Putamen (tissue), 1 donor: ENCODE measurements around the gene PCGF6.
"Not testable (repeated sequence)": the region's sequence is repeated elsewhere in the genome, so short reads cannot be mapped to it uniquely, and the experiment has no call there.

Experiments
- DNase-seq: peaks from one replicate; pipeline ENCODE4 v3.0.0-alpha.2; 2016; ENCODE audit warnings: low spot score

The PCGF6 gene

DNA sequence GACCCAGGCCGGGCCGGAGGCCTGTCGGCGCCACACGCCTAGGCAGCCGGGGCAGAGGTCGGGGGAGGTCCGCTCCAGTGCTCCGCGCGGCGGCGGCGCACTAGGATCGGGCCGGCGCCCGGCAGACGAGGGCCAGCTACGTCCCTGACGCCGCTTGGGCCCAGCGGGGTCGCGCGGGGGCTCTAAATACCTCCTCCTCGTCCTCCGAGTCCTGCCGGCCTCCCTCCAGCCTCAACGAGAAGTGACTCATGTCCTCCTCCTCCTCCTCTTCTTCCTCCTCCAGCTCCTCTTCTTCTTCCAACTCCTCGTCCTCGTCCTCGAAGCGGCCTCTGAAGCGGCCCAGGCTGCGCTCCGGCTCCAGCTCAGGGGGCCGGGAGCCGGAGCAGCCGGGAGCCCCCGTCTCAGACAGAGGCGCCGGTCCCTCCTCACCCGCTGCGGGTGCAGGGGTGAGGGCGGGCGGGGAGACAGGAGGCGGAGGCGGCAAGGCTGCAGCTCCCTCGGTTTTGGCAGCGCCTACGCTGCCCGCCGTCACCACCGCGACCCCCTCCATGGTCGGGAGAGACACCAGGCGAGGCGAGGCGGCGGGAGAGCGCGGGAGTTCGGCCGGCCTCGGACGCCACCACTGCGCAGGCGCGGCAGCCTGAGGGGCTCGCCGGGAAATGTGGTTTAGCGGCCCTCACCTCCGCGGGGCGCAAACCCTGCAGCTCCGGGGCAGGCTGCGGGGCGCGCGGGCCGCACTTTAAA is at the start of gene PCGF6:
TSS of gene PCGF6 (minus strand) at position 624 of the 744 bp plus-strand sequence. CDS start at position 550, 74 bp downstream.
- peak; percentile 83 for DNase-seq

GRCh38 chr10:103397191-103397825 is 46.4 kb upstream of the PCGF6 start:
- DNase-seq: no peak

DNA sequence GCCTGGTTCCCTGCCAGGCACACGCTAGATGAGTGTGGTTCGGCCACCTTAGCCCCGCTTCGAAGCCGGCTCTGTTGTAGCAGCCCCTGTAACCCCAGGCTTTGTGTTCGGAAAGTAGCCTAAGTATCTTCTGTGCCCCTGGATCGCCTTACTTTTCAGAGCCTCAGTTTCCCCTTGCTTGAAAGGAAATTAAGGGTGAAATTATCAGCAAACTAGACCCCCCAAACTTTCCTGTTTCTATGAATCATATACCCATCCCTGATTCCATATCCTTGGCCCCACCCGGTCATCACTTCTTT is 45.8 kb upstream of the PCGF6 start:
- DNase-seq: no peak

DNA sequence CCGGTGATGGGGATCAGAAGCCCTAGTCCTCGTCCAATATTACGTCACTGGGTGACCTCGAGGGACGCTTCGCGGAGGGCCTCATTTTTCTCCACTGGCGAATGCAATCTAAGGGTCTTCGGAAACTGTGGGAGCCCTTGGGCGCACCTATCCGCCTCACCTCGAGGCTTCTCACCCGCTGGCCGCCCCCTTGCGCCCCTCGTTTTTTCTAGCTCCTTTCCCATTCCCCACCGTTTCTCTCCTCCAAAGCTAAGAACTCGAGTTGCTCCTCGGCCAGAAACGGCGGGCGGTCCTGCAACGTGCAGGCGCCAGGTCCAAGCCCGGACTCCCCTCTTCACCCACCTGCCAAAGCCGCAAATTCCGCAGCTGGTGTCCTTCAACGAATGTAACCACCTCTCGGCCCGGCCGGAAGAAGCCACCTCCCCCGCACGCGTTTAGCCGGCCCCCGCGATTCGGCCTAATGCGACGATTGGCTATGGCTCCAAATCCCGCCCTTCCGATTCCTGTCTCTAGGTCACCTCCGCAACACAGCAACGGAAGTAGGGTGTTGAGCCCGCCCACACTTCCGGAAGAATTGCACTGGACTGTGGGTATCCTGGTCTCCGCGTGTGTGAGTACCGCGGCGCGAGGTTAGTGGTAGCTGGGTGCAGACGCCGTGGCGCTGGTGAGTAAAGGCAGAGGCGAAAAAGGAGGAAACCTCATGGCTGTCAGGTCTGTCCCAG is 45.3 kb upstream of the PCGF6 start, which contains the start of the genes ATP5MK and PDCD11:
TSS of gene ATP5MK (minus strand) at position 409 of the 722 bp plus-strand sequence. CDS start 4,018 bp downstream, outside the sequence.
TSS of gene PDCD11 (plus strand) at position 560 of the 722 bp plus-strand sequence. CDS start 1,801 bp downstream, outside the sequence.
- peak; percentile 98 for DNase-seq

- peak; percentile 4 for DNase-seq
Measured at GRCh38 chr10:103395754-103396066, 44.8 kb upstream of the PCGF6 start.

DNA sequence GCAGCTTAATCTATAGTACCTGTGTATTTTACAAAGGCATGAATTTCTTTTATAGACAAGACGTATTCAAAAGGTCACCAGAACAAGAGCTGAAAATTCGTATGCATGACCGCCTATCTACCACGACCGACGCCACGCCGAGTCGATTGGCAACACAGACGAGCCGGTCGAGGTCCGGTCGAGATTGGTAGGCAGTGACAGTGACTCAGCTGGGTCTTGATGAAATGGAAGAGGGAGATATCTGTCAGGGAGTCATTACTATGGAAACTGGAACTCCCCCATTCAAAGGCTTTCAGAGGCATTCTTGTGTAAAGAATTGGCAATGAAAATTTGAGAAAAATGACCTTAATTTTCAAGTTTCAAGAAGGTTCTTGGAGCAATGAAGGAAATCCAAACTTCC is 43.2 kb upstream of the PCGF6 start:
- DNase-seq: no peak

DNA sequence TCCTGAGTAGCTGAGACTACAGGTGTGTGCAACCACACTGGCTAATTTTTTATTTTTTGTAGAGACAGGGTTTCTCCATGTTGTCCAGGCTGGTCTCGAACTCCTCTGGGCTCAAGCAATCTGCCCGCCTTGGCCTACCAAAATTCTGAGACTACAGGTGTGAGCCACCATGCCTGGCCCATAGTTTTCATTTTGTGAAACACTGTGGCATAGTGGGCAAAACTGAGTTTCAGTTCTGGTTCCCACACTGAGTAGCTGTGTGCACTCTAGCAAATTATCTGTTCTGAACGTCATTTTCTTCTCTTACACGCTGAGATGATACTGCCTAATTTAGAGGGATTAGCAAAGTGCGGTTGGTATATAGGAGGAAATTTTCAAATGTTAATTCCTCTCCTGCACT is 31.8 kb upstream of the PCGF6 start:
- no peak for DNase-seq

DNA sequence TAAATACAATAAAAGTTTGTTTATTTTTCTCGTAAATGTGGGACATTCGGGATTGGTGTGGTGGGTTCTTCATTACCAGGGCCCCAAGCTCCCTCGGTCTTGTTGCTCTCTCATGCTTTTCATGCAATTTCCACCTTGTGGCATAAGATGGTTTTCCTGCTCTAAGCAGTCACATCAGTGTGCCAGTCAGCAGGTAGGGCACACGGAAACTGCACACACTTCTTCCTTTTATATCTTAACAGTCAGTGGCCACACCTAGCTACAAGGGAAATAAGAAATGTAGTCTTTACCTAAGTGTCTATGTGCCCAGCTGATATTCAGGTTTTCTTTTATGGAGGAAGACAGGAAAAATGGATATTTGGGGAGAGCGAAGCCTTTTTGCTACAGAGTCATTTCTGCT is 23.3 kb upstream of the PCGF6 start:
- no peak for DNase-seq

DNA sequence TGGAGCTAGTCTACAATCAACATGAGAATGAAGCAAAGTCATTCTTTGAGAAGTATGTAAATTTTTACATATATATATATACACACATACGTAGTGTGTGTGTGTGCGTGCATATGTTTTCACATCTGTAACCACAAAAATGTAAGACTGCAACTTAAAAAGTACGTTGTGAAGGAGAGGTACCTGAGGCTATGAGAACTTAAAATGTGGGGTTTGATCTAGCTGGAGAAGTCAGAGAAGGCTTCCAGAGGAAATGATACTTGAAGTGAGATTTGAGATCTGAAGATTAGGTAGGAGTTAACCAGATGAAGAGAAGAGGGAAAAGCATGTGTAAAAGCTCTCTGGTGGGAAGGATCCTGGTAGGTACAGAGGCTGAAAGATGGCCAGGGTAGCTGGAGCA is 22.6 kb upstream of the PCGF6 start:
- no peak for DNase-seq

- peak; percentile 95 for DNase-seq
Measured at GRCh38 chr10:103367782-103368518, 17.0 kb upstream of the PCGF6 start, which contains the start of gene TAF5. TSS of gene TAF5 (plus strand) at chr10:103367976. CDS start at chr10:103367990, 14 bp downstream.

DNA sequence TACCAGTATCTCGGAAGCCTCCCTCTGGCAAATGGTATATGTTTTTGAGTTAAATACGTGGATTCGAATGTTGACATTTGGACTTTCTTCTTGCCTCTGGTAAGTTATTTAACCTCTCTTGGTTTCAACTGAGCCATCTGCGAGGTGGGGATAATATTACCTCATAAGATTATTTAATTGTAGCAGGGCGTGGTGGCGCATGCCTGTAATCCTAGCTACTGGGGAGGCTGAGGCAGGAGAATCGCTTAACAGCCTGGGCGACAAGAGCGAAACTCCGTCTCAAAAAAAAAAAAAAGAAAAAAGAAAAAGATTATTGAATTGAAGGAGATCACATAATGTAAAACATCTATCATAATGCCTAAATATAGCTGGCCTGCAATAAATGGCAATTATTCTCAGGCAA is 16.4 kb upstream of the PCGF6 start:
- DNase-seq: peak; percentile 10

- DNase-seq: not testable (repeated sequence)
Measured at GRCh38 chr10:103360791-103361190, 9.9 kb upstream of the PCGF6 start.

DNA sequence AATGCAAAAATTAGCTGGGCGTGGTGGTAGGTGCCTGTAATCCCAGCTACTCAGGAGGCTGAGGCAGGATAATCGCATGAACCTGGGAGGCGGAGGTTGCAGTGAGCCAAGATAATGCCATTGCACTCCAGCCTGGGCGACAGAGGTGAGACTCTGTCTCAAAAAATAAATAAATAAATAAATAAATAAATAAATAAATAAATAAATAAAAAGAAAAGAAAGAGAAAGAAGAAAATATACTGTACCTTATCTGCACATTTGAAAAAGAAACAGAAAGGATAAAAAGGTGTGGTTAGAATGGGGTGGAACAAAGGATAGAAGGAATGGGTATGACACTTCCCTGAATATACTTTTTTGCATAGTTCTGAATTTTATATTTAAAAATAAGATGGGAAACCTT is 8.6 kb upstream of the PCGF6 start:
- not testable (repeated sequence) for DNase-seq

GRCh38 chr10:103355906-103356599 is 5.1 kb upstream of the PCGF6 start:
- no peak for DNase-seq

- not testable (repeated sequence) for DNase-seq
Measured at GRCh38 chr10:103354567-103354966, 3.6 kb upstream of the PCGF6 start.

DNA sequence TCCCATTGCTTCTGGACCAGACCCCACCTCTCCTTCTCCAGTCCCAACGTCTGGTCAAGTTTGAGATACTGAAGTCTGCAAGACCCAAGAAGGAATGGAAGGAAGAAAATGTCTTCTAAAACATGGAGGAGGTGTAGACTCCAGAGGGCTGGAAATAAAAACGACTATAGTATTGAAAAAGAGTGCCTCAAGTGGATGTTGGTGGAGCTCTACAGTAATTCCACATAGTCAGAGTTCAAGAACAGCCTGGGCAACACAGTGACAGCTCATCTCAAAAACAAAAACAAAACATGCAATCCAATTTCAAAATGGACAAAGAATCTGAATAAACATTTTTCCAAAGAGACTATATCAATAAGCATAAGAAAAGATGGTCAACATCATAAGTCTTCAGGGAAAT is 2.3 kb upstream of the PCGF6 start:
- no peak for DNase-seq

DNA sequence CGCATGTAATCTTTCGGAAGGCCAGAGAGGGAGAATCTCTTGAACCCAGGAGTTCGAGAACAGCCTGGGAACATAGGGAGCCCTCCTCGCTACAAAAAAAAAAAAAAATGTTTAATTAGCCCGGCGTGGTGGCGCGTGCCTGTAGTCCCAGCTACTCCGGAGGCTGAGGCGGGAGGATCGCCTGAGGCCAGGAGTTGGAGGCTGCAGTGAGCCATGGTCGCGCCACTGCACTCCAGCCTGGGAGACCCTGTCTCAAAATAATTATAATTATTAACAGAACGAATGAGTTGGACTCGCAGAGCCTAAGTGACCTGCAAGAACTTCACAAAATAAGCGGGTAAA is 794 bp downstream of the PCGF6 start:
- DNase-seq: no peak

DNA sequence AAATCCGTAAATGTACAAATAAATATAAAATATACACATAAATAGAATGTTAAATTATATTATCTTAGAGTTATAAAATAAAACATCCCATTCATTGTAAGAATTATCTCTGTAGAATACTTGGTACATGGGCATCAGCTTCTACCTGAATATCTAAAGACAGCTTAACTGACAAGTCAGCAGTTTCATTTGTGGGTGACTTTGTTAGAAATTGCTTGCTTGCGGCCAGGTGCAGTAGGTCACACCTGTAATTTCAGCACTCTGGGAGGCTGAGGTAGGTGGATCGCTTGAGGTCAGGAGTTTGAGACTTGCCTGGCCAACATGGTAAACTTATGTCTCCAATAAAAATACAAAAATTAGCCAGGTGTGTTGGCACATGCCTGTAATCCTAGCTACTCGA is 14.6 kb downstream of the PCGF6 start:
- no peak for DNase-seq

GRCh38 chr10:103334567-103334966 is 16.4 kb downstream of the PCGF6 start:
- no peak for DNase-seq

DNA sequence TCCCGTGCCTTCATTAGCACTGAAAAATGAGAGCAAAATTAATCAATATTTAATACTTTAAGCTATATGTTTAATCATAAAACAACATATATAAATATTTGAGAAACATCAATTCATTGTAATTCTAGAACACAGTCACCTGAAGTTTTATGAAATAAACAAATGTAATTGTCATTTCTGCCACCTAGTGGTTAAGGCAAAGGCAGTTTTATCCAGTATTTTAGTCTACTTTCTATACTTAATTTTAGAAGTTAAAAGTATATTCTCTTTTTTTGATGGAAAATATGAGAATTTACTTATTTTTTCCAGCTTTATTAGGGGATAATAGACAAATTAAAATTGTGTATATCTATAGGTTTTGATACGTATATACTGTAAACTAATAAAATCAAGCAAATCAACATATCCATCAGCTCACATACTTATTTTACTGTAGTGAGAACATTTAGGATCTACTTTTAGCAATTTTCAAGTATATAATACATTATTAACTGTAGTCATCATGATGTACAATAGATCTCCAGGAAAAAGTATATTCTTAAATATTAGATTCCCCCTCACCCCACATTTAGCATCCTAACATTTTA is 16.9 kb downstream of the PCGF6 start:
- no peak for DNase-seq

DNA sequence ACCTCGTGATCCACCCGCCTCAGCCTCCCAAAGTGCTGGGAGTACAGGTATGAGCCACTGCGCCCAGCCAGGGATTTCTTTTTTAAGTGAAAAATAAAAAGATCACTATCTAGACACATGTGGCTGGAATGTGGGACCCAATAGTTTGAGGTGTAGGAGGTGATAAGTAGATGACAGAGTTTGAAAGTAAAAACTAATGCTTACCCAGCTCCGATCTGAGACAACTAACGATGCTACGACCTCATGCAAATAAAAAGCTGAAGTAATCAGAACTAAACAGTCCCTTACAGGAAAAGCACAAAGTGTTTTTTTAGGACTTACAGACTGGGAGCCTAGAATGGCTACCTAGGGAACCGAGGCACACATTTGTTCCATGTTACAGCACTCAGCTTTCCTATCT is 23.0 kb downstream of the PCGF6 start:
- DNase-seq: no peak
